ENCODE data around the gene CMPK2. TPM values are rescaled to one million over a fixed set of nuclear protein-coding genes. Genes with fewer than 3 reads are reported as not detected.
A peak's percentile ranks its signal among the peaks of the same experiment; 100 is the strongest.
"Not testable (repeated sequence)": the region's sequence is repeated elsewhere in the genome, so short reads cannot be mapped to it uniquely, and the experiment has no call there.

The CMPK2 gene
- total and polyA plus RNA-seq, 3 experiments from 2014 or later, result 0.62 to 10.9 (median 1.1) TPM

DNA sequence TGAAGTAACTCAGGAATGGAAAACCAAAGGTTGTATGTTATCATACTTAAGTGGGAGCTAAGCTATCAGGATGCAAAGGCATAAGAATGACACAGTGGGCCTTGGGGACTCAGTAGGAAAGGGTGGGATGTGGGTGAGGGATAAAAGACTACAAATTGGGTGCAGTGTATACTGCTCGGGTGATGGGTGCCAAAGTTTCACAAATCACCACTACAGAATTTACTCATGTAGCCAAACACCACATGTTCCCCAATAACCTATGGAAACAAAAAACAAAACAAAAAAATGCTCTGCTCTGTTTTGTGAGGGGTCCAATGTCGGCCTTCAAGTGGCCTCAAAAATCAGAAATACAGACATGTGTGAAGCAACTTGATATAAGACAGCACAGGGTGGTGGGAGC is 42.6 kb upstream of the CMPK2 start:
- H3K27me3 Mint-ChIP-seq, result no peaks in the 10 kb centered on the region
- ChIA-PET POLR2A (no interaction called here), CTCF (interaction anchor here (1.5 to 7.4 kb wide), 4 partner anchors 9 to 133 kb away, joined by 3 to 68 read pairs (median 18); partner anchors contain the start of genes CMPK2 and RNF144A)
- H3K27ac Mint-ChIP-seq, result peak overlapping the region; percentile 38 to 95 (median 85)
- Histone ChIP-seq H3K27me3 (ENCODE audit: insufficient read depth, low read length, poor library complexity, severe bottlenecking) (no peaks in the 10 kb centered on the region), H3K27ac (ENCODE audit: low read depth, low read length) (no peak overlapping the region), H3K36me3 (ENCODE audit: insufficient read depth, low read length) (no peaks in the 10 kb centered on the region), H3K4me3 (ENCODE audit: low read length) (no peak overlapping the region), H3K9me3 (ENCODE audit: low read length) (no peaks in the 10 kb centered on the region), H3K4me1 (ENCODE audit: insufficient read depth, low read length) (peaks cover 81% of the 10 kb centered on the region)
- peak overlapping the region in 2 of 7 donors; percentile 5 to 8 for H3K4me3 Mint-ChIP-seq
- peaks cover 0 to 3% (median 2%) of the 10 kb centered on the region in 5 donors for H3K9me3 Mint-ChIP-seq
- H3K4me1 Mint-ChIP-seq, result peaks cover 69 to 85% (median 80%) of the 10 kb centered on the region in 3 donors
- peaks cover 2 to 6% (median 2%) of the 10 kb centered on the region in 3 donors for H3K36me3 Mint-ChIP-seq
- DNase-seq, result no peak

- ChIA-PET POLR2A (interaction anchor here (1.4 kb wide), 1 partner anchor 10 kb away, joined by 3 read pairs; no protein-coding TSS in a partner anchor), CTCF (interaction anchor here (1.0 to 7.4 kb wide), 3 partner anchors 9 to 23 kb away, joined by 3 to 68 read pairs (median 30); partner anchors contain the start of gene RNF144A)
- Histone ChIP-seq H3K36me3 (ENCODE audit: insufficient read depth, low read length) (no peaks in the 10 kb centered on the region), H3K4me1 (ENCODE audit: insufficient read depth, low read length) (peaks cover 61% of the 10 kb centered on the region), H3K27me3 (ENCODE audit: insufficient read depth, low read length, poor library complexity, severe bottlenecking) (no peaks in the 10 kb centered on the region), H3K27ac (ENCODE audit: low read depth, low read length) (no peak overlapping the region), H3K4me3 (ENCODE audit: low read length) (no peak overlapping the region), H3K9me3 (ENCODE audit: low read length) (no peaks in the 10 kb centered on the region)
- peaks cover 0 to 3% of the 10 kb centered on the region in 2 donors for H3K27me3 Mint-ChIP-seq
- peaks cover 0 to 20% (median 15%) of the 10 kb centered on the region in 5 donors for H3K9me3 Mint-ChIP-seq
- peaks cover 52 to 70% (median 60%) of the 10 kb centered on the region in 3 donors for H3K4me1 Mint-ChIP-seq
- DNase-seq, result no peak
- H3K36me3 Mint-ChIP-seq, result peaks cover 6 to 22% (median 9%) of the 10 kb centered on the region in 3 donors
- no peak overlapping the region for H3K4me3 Mint-ChIP-seq
- peak overlapping the region in 1 of 8 donors; percentile 27 for H3K27ac Mint-ChIP-seq
Measured at GRCh38 chr2:6906165-6906741, 40.5 kb upstream of the CMPK2 start.

GRCh38 chr2:6905668-6906067 is 40.0 kb upstream of the CMPK2 start:
- H3K4me1 ChIP-seq (ENCODE audit: insufficient read depth, low read length), result peaks cover 55% of the 10 kb centered on the region

GRCh38 chr2:6902581-6902980 is 36.9 kb upstream of the CMPK2 start:
- H3K4me3 ChIP-seq (ENCODE audit: low read length); H3K9me3 ChIP-seq (ENCODE audit: low read length); H3K27me3 ChIP-seq (ENCODE audit: insufficient read depth, low read length, poor library complexity, severe bottlenecking); POLR2A ChIA-PET; H3K4me3 Mint-ChIP-seq; H3K27ac ChIP-seq (ENCODE audit: low read depth, low read length); H3K36me3 ChIP-seq (ENCODE audit: insufficient read depth, low read length); H3K27me3 Mint-ChIP-seq; H3K27ac Mint-ChIP-seq; DNase-seq: not testable (repeated sequence)
- CTCF ChIA-PET, result interaction anchor here (1.5 kb wide), 1 partner anchor 142 kb away, joined by 5 read pairs; no protein-coding TSS in a partner anchor
- Mint-ChIP-seq H3K4me1 (peaks cover 16 to 33% (median 23%) of the 10 kb centered on the region in 3 donors), H3K36me3 (peaks cover 6 to 22% (median 9%) of the 10 kb centered on the region in 3 donors), H3K9me3 (peaks cover 0 to 20% (median 15%) of the 10 kb centered on the region in 5 donors)
- peaks cover 28% of the 10 kb centered on the region for H3K4me1 ChIP-seq (ENCODE audit: insufficient read depth, low read length)

More at GRCh38 chr2:6905668-6906067, 40.0 kb upstream of the CMPK2 start:
- DNase-seq, result no peak
- H3K27me3 ChIP-seq (ENCODE audit: insufficient read depth, low read length, poor library complexity, severe bottlenecking), result no peaks in the 10 kb centered on the region
- no peaks in the 10 kb centered on the region for H3K9me3 ChIP-seq (ENCODE audit: low read length)
- Mint-ChIP-seq H3K4me3 (no peak overlapping the region), H3K27ac (no peak overlapping the region), H3K9me3 (peaks cover 0 to 20% (median 15%) of the 10 kb centered on the region in 5 donors), H3K4me1 (peaks cover 46 to 64% (median 54%) of the 10 kb centered on the region in 3 donors), H3K27me3 (peaks cover 0 to 3% of the 10 kb centered on the region in 2 donors), H3K36me3 (peaks cover 6 to 22% (median 9%) of the 10 kb centered on the region in 3 donors)
- ChIA-PET POLR2A (interaction anchor here (0.6 kb wide), 1 partner anchor 12 kb away, joined by 3 read pairs; no protein-coding TSS in a partner anchor), CTCF (interaction anchor here (1.0 to 7.4 kb wide), 4 partner anchors 9 to 24 kb away, joined by 3 to 68 read pairs (median 16); partner anchors contain the start of gene RNF144A)
- no peaks in the 10 kb centered on the region for H3K36me3 ChIP-seq (ENCODE audit: insufficient read depth, low read length)
- H3K27ac ChIP-seq (ENCODE audit: low read depth, low read length), result no peak overlapping the region
- H3K4me3 ChIP-seq (ENCODE audit: low read length), result no peak overlapping the region

GRCh38 chr2:6896930-6897759 is 31.4 kb upstream of the CMPK2 start:
- ChIA-PET CTCF (interaction anchor here (0.7 to 4.3 kb wide), 23 partner anchors 9 to 155 kb away, joined by 3 to 34 read pairs (median 5); partner anchors contain the start of genes CMPK2 and RNF144A), POLR2A (interaction anchor here (0.7 kb wide), 1 partner anchor 49 kb away, joined by 3 read pairs; no protein-coding TSS in a partner anchor)
- Mint-ChIP-seq H3K27me3 (no peaks in the 10 kb centered on the region), H3K9me3 (peaks cover 0 to 8% (median 4%) of the 10 kb centered on the region in 5 donors), H3K36me3 (peaks cover 3 to 8% (median 8%) of the 10 kb centered on the region in 3 donors), H3K27ac (no peak overlapping the region), H3K4me1 (peaks cover 0 to 4% (median 2%) of the 10 kb centered on the region in 3 donors), H3K4me3 (no peak overlapping the region)
- Histone ChIP-seq H3K36me3 (ENCODE audit: insufficient read depth, low read length) (no peaks in the 10 kb centered on the region), H3K4me1 (ENCODE audit: insufficient read depth, low read length) (peaks cover 7% of the 10 kb centered on the region), H3K27me3 (ENCODE audit: insufficient read depth, low read length, poor library complexity, severe bottlenecking) (no peaks in the 10 kb centered on the region), H3K9me3 (ENCODE audit: low read length) (no peaks in the 10 kb centered on the region), H3K27ac (ENCODE audit: low read depth, low read length) (no peak overlapping the region), H3K4me3 (ENCODE audit: low read length) (no peak overlapping the region)
- DNase-seq, result peak in 2 of 5 donors; percentile 32 to 38

DNA sequence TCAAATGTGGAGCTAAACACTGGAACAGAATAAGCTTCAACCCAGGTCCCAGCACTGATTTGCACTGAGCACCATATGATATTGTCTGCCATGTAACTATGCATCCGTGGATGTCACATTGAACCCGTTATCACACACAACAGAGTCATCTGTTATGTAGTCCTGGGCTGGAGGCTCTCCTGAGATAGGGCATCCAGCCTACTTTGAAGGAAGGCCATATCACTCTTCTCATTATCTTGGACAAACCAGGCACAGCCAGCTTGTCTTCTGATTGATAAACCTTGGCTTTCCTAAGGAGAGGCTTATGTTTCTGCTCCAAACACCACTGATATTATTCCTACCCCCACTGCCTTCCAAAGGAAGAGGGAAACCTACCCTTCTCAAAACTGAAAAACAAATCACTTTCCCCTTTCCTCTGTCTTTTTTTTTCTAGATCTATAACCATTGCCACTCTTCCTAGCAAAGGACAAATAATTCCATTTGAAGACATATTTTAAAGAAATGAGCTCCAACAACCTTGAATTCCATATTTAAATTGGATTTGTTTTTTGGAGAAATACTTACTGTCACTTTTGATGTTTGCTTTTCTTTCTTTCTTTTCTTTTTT is 28.3 kb upstream of the CMPK2 start:
- H3K9me3 Mint-ChIP-seq, result no peaks in the 10 kb centered on the region
- no peaks in the 10 kb centered on the region for H3K9me3 ChIP-seq (ENCODE audit: low read length)
- DNase-seq, result no peak
- H3K4me3 Mint-ChIP-seq, result no peak overlapping the region
- H3K27ac ChIP-seq (ENCODE audit: low read depth, low read length), result no peak overlapping the region
- ChIA-PET CTCF (interaction anchor here (1.7 to 4.3 kb wide), 4 partner anchors 21 to 150 kb away, joined by 4 to 34 read pairs (median 16); partner anchors contain the start of genes CMPK2 and RNF144A), POLR2A (no interaction called here)
- peaks cover 7% of the 10 kb centered on the region for H3K4me1 ChIP-seq (ENCODE audit: insufficient read depth, low read length)
- no peaks in the 10 kb centered on the region for H3K36me3 ChIP-seq (ENCODE audit: insufficient read depth, low read length)
- H3K27me3 Mint-ChIP-seq, result no peaks in the 10 kb centered on the region
- no peaks in the 10 kb centered on the region for H3K27me3 ChIP-seq (ENCODE audit: insufficient read depth, low read length, poor library complexity, severe bottlenecking)
- peak overlapping the region in 3 of 8 donors; percentile 6 to 69 (median 51) for H3K27ac Mint-ChIP-seq
- peaks cover 0 to 8% (median 0%) of the 10 kb centered on the region in 3 donors for H3K36me3 Mint-ChIP-seq
- H3K4me3 ChIP-seq (ENCODE audit: low read length), result no peak overlapping the region
- no peaks in the 10 kb centered on the region for H3K4me1 Mint-ChIP-seq

- no peaks in the 10 kb centered on the region for H3K9me3 ChIP-seq (ENCODE audit: low read length)
- H3K36me3 Mint-ChIP-seq, result peaks cover 1 to 7% (median 7%) of the 10 kb centered on the region in 3 donors
Measured at GRCh38 chr2:6888724-6889123, 23.0 kb upstream of the CMPK2 start.

More at GRCh38 chr2:6888724-6889123, 23.0 kb upstream of the CMPK2 start:
- Histone ChIP-seq H3K27me3 (ENCODE audit: insufficient read depth, low read length, poor library complexity, severe bottlenecking) (no peaks in the 10 kb centered on the region), H3K4me1 (ENCODE audit: insufficient read depth, low read length) (no peaks in the 10 kb centered on the region), H3K4me3 (ENCODE audit: low read length) (no peak overlapping the region), H3K27ac (ENCODE audit: low read depth, low read length) (no peak overlapping the region), H3K36me3 (ENCODE audit: insufficient read depth, low read length) (no peaks in the 10 kb centered on the region)
- Mint-ChIP-seq H3K4me3 (no peak overlapping the region), H3K9me3 (no peaks in the 10 kb centered on the region), H3K4me1 (no peaks in the 10 kb centered on the region), H3K27me3 (no peaks in the 10 kb centered on the region), H3K27ac (peak overlapping the region in 1 of 8 donors; percentile 70)
- ChIA-PET CTCF (interaction anchor here (1.3 to 1.9 kb wide), 3 partner anchors 9 to 155 kb away, joined by 4 to 7 read pairs (median 5); no protein-coding TSS in a partner anchor), POLR2A (no interaction called here)
- DNase-seq, result no peak
